Thoracic aorta (tissue), 2 donors: ENCODE data around the gene PTPRM. TPM values are rescaled to one million over a fixed set of nuclear protein-coding genes. Genes with fewer than 3 reads are reported as not detected.

Experiments
- ATAC-seq: fragments of 150-250 bp; one replicate; pipeline ENCODE4 v1.8.0; 2017; ENCODE audit warnings: low read depth; ENCODE audit not compliant: insufficient number of reproducible peaks, low FRiP score
- DNase-seq: peaks from one replicate; pipeline ENCODE4 v3.0.0-alpha.2; 2020; ENCODE audit warnings: low spot score
- H3K27ac ChIP-seq, 2 donors: fragments of 200-600 bp; sonication (generic); 1 replicate in 1 of 2; 2 replicates in 1 of 2; pipeline ENCODE4 v1.5.1; 2016; ENCODE audit warnings: mild to moderate bottlenecking in 2 of 2, moderate library complexity in 2 of 2
- H3K27me3 ChIP-seq: fragments of 200-600 bp; sonication (generic); replicated peaks from 2 replicates; pipeline ENCODE4 v1.6.0; 2016; ENCODE audit warnings: mild to moderate bottlenecking; ENCODE audit not compliant: insufficient read depth
- H3K36me3 ChIP-seq: fragments of 200-600 bp; sonication (generic); one replicate; pipeline ENCODE4 v1.5.1; 2016
- H3K4me1 ChIP-seq, 2 donors: fragments of 200-600 bp; sonication (generic); 1 replicate in 1 of 2; 2 replicates in 1 of 2; pipeline versions ENCODE4 v1.5.1 to v1.6.0; 2016; ENCODE audit warnings: low read depth in 2 of 2, mild to moderate bottlenecking in 1 of 2; ENCODE audit not compliant: control insufficient read depth in 1 of 2
- H3K4me3 ChIP-seq: fragments of 200-600 bp; sonication (generic); 2 replicates; pipeline ENCODE4 v1.5.1; 2016; ENCODE audit warnings: mild to moderate bottlenecking
- H3K9me3 ChIP-seq: fragments of 200-600 bp; sonication (generic); 2 replicates; pipeline ENCODE4 v1.5.1; 2016
- CTCF ChIP-seq: fragments of 200-600 bp; sonication (generic); IDR thresholded peaks from one replicate; pipeline ENCODE4 v1.5.1; 2019; ENCODE audit warnings: antibody characterized with exemption
- total RNA-seq, 2 donors: library from RNA; depleted of rRNA; stranded (reverse); fragments of >200 nt; gene quantifications; one replicate each; pipeline versions ENCODE4 v1.1.0 to v1.2.3, GENCODE V29; 2016

Gene PTPRM
- total RNA-seq, 2 donors from 2014 or later: 90.3 to 102 TPM

DNA sequence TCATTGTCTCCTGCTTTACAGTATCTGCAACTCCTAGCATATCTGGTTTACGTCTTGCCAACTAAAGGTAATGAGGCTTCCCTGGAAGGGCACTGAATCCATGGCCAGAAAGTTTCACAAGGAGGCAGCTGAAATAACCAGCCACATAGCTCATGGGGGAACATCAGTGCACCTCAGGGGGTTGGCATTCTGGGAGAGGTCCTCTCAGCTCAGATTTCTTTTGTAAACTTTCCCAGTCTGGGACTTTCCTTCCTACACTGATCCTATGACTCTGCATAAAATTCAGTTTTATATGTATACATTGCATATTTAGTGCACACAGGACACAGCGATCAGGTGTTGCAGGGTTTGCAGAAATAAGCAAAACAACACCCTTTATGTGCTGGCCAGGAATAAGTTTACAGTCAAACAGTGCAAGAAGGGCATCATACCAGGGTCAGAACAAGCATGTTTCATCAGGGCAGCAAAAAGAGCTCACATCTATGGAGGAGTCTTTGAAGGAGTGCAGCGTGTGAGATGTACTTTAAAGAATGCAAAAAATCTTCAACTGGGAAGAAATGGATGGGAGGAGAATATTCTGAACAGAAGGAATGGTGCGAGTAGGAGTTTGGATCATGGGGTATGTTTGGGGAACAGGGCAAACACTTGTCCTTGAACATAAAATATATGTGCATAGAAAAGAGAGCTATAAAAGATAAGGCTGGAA lies 801.5 kb downstream of the PTPRM start:
- Histone ChIP-seq H3K4me1 (peaks cover 0 to 13% of the 10 kb centered on the region in 2 donors), H3K27ac (no peak overlapping the region), H3K4me3 (no peak overlapping the region), H3K36me3 (no peaks in the 10 kb centered on the region), H3K27me3 (no peaks in the 10 kb centered on the region), H3K9me3 (no peaks in the 10 kb centered on the region)
- DNase-seq (no peak), ATAC-seq (no peak)
- no peak for TF ChIP-seq CTCF

DNA sequence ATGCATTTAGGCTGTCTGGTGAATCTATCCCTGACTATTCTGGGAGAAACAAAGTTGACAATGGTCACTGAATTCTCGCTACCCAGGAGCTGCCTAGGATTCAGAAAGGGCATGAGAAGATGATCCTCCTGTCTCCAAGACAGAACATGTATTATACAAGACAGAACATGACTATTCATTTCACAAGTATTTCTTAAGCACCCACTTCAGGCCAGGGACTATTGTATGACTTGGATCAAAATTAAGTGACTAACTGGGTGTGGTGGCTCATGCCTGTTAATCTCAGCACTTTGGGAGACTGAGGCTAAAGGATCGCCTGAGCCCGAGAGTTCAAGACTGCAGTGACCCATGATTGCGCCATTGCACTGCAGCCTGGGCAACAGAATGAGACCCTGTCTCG lies 806.4 kb downstream of the PTPRM start:
- no peaks in the 10 kb centered on the region for H3K27me3 ChIP-seq
- DNase-seq: no peak
- TF ChIP-seq CTCF: no peak
- no peak overlapping the region for H3K27ac ChIP-seq
- H3K4me1 ChIP-seq: no peaks in the 10 kb centered on the region
- H3K36me3 ChIP-seq: no peaks in the 10 kb centered on the region
- H3K9me3 ChIP-seq: no peaks in the 10 kb centered on the region
- H3K4me3 ChIP-seq: no peak overlapping the region
- ATAC-seq: no peak

- H3K27me3 ChIP-seq: no peaks in the 10 kb centered on the region
- no peaks in the 10 kb centered on the region for H3K36me3 ChIP-seq
- no peak overlapping the region for H3K27ac ChIP-seq
- ATAC-seq (no peak), DNase-seq (no peak)
- no peaks in the 10 kb centered on the region for H3K4me1 ChIP-seq
- TF ChIP-seq CTCF: no peak
- H3K9me3 ChIP-seq: no peaks in the 10 kb centered on the region
- no peak overlapping the region for H3K4me3 ChIP-seq
Observed at GRCh38 chr18:8374676-8375075, 807.6 kb downstream of the PTPRM start.

DNA sequence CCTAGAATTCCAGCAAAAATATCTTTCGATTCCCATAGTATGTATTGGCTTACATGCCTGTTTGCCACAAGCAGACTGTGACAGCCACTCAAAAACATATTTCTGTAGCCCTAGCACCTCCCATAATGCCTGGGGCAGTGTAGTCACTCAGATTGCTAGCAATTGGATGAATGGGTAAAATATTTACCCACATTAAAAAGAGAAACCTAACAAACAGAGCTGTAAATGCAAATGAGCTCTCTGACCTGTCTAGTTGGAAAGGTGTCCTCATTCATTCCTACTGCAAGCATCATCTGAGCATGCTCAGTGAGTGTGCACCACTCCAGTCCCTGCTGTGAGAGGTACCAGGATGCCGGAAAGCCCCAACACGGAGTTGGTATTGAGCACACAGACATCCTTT lies 808.1 kb downstream of the PTPRM start:
- Histone ChIP-seq H3K4me1 (no peaks in the 10 kb centered on the region), H3K4me3 (no peak overlapping the region), H3K36me3 (no peaks in the 10 kb centered on the region), H3K9me3 (no peaks in the 10 kb centered on the region), H3K27ac (no peak overlapping the region), H3K27me3 (no peaks in the 10 kb centered on the region)
- DNase-seq (no peak), ATAC-seq (no peak)
- TF ChIP-seq CTCF: no peak

DNA sequence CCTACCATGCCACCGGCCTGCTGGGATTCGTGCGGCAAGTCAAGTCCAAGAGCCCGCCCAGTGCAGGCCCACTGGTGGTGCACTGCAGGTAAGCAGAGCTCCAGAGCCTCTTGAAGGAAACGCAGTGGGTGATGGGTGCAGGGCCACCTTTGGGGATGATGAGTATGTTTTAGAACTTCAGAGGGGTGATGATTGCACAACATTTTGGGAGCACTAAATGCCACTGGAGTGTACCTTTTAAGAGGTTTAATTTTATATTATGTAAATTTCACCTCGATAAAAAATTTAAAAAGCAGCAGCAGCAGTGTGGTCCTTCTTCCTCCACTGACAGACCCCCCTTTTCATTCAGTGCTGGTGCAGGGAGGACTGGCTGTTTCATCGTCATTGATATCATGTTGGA lies 809.0 kb downstream of the PTPRM start:
- Histone ChIP-seq H3K27me3 (no peaks in the 10 kb centered on the region), H3K36me3 (no peaks in the 10 kb centered on the region), H3K4me3 (no peak overlapping the region), H3K4me1 (peaks cover 0 to 6% of the 10 kb centered on the region in 2 donors), H3K9me3 (no peaks in the 10 kb centered on the region), H3K27ac (no peak overlapping the region)
- no peak for ATAC-seq
- no peak for DNase-seq
- no peak for TF ChIP-seq CTCF
